K562 (cell line): ENCODE measurements around the gene ZNF865. TPM values are rescaled to one million over a fixed set of nuclear protein-coding genes. Genes with fewer than 3 reads are reported as not detected.

Source experiments
- BDP1 ChIP-seq: IDR thresholded peaks from 3 replicates; pipeline ENCODE4 v1.6.1; 2011; ENCODE audit not compliant: insufficient read length, insufficient read depth
- BHLHE40 ChIP-seq: IDR thresholded peaks from 2 replicates; pipeline ENCODE4 v1.6.1; 2011; ENCODE audit warnings: low read length, improper control_type of control experiment
- KAT8 ChIP-seq: fragments of 450-650 bp; IDR thresholded peaks from 2 replicates; pipeline ENCODE4 v1.6.1; 2016; ENCODE audit warnings: low read depth, mild to moderate bottlenecking
- KLF16 ChIP-seq: IDR thresholded peaks from 2 replicates; pipeline ENCODE4 v1.6.1; 2016; ENCODE audit warnings: antibody characterized with exemption
- MCM2 ChIP-seq: fragments of 450-650 bp; IDR thresholded peaks from 2 replicates; pipeline ENCODE4 v1.6.1; 2017; ENCODE audit warnings: low read depth, mild to moderate bottlenecking
- MTA1 ChIP-seq: fragments of 450-650 bp; IDR thresholded peaks from 2 replicates; pipeline ENCODE4 v1.6.1; 2017; ENCODE audit warnings: borderline replicate concordance
- PCBP1 ChIP-seq: fragments of 200-400 bp; formaldehyde crosslinking; IDR thresholded peaks from 2 replicates; pipeline ENCODE4 v1.6.1; 2018; ENCODE audit warnings: mild to moderate bottlenecking, low read depth, low read length; ENCODE audit not compliant: poor library complexity, severe bottlenecking
- PRPF4 ChIP-seq: fragments of 200-400 bp; formaldehyde crosslinking; IDR thresholded peaks from one replicate; pipeline ENCODE4 v1.6.1; 2017; ENCODE audit warnings: low read length, low read depth, mild to moderate bottlenecking; ENCODE audit not compliant: insufficient read depth, poor library complexity, severe bottlenecking
- SREBF1 ChIP-seq: fragments of 150-350 bp; IDR thresholded peaks from 2 replicates; pipeline ENCODE4 v1.6.1; 2014; ENCODE audit warnings: antibody characterized with exemption, low read depth, low read length, borderline replicate concordance
- STAT5B ChIP-seq: fragments of 250-450 bp; sonication (Bioruptor Pico); IDR thresholded peaks from 2 replicates; pipeline ENCODE4 v1.8.0; 2021; ENCODE audit warnings: mild to moderate bottlenecking, inconsistent platforms
- TAF1 ChIP-seq: IDR thresholded peaks from 2 replicates; pipeline ENCODE4 v1.6.1; 2011; ENCODE audit warnings: mild to moderate bottlenecking, low read length, moderate library complexity; ENCODE audit not compliant: insufficient read depth, control insufficient read depth, severe bottlenecking; ENCODE audit errors: extremely low read depth
- TCFL5 ChIP-seq: fragments of 250-450 bp; sonication (Bioruptor Pico); conservative IDR thresholded peaks from 2 replicates; pipeline ENCODE4 v1.6.1; 2021; ENCODE audit warnings: mild to moderate bottlenecking, moderate library complexity, matching md5 sums
- TEAD1 ChIP-seq, 2 experiments: fragments of 450-650 bp in 1 of 2; sonication (generic) in 1 of 2; formaldehyde crosslinking; IDR thresholded peaks; 2 replicates each; pipeline versions ENCODE4 v1.4.0 to v1.8.0; 2020 to 2022; ENCODE audit warnings: mild to moderate bottlenecking in 2 of 2, missing genetic modification reagents in 1 of 2
- ZNF197 ChIP-seq: fragments of 200-800 bp; sonication (Bioruptor generic); IDR thresholded peaks from 2 replicates; pipeline ENCODE4 v1.6.1; 2016; ENCODE audit warnings: low read depth, missing genetic modification characterization, missing compliant biosample characterization
- ZNF224 ChIP-seq: sonication (generic); formaldehyde crosslinking; IDR thresholded peaks from 2 replicates; pipeline ENCODE4 v1.8.0; 2022; ENCODE audit warnings: mild to moderate bottlenecking, missing genetic modification reagents
- ZNF717 ChIP-seq: fragments of 250-450 bp; sonication (Bioruptor Pico); IDR thresholded peaks from 2 replicates; pipeline ENCODE4 v1.5.0; 2021
- polyA plus RNA-seq, 8 experiments: library from polyadenylated mRNA; depleted of rRNA in 4 of 8; stranded (reverse) in 5 of 8; unstranded in 3 of 8; fragments of >200 nt; fragmentation: Nextera tagmentation in 2 of 8; fragmentation: Illumina TruSeq in 1 of 8; extraction: Ambion mirVana in 2 of 8; extraction: Trizol in 1 of 8; gene quantifications; 2 replicates each; pipeline versions ENCODE4 v1.2.1 to v1.2.3, GENCODE V29; 2011 to 2014; ENCODE audit warnings: inconsistent platforms in 1 of 8, missing spikeins in 1 of 8
- total RNA-seq, 7 experiments: library from RNA; depleted of rRNA in 6 of 7; stranded (reverse); fragments of >200 nt in 6 of 7; fragmentation: Illumina TruSeq in 2 of 7; extraction: Trizol in 2 of 7; gene quantifications; 2 replicates each; pipeline versions ENCODE4 v1.2.1 to v1.2.3, GENCODE V29; 2011 to 2021; ENCODE audit warnings: low replicate concordance in 1 of 7
- TF ChIP-seq, protein P1 (sequence below): fragments of 450-650 bp; formaldehyde crosslinking; IDR thresholded peaks from 2 replicates; pipeline ENCODE4 v1.4.0; 2020; ENCODE audit warnings: mild to moderate bottlenecking, moderate library complexity
- TF ChIP-seq, protein P2 (sequence below): fragments of 250-450 bp; sonication (Bioruptor Pico); IDR thresholded peaks from 2 replicates; pipeline ENCODE4 v1.5.0; 2021
- TF ChIP-seq, protein P3 (sequence below): fragments of 450-650 bp; formaldehyde crosslinking; IDR thresholded peaks from 2 replicates; pipeline ENCODE4 v1.4.0; 2020; ENCODE audit warnings: mild to moderate bottlenecking, mixed read lengths
- TF ChIP-seq, protein P4 (sequence below): sonication (generic); formaldehyde crosslinking; IDR thresholded peaks from 2 replicates; pipeline ENCODE4 v1.8.0; 2022; ENCODE audit warnings: missing genetic modification reagents, mild to moderate bottlenecking, borderline replicate concordance
- TF ChIP-seq, protein P5 (sequence below): fragments of 250-450 bp; sonication (Bioruptor Pico); IDR thresholded peaks from 2 replicates; pipeline ENCODE4 v1.5.0; 2020; ENCODE audit warnings: mild to moderate bottlenecking

The ZNF865 gene
- total and polyA plus RNA-seq, 9 of the 15 experiments (the other 6 are each of a cell fraction or from before 2014, with no cell fraction given) = 0.40 to 18.8 (median 1.6) TPM; not detected in 2

DNA sequence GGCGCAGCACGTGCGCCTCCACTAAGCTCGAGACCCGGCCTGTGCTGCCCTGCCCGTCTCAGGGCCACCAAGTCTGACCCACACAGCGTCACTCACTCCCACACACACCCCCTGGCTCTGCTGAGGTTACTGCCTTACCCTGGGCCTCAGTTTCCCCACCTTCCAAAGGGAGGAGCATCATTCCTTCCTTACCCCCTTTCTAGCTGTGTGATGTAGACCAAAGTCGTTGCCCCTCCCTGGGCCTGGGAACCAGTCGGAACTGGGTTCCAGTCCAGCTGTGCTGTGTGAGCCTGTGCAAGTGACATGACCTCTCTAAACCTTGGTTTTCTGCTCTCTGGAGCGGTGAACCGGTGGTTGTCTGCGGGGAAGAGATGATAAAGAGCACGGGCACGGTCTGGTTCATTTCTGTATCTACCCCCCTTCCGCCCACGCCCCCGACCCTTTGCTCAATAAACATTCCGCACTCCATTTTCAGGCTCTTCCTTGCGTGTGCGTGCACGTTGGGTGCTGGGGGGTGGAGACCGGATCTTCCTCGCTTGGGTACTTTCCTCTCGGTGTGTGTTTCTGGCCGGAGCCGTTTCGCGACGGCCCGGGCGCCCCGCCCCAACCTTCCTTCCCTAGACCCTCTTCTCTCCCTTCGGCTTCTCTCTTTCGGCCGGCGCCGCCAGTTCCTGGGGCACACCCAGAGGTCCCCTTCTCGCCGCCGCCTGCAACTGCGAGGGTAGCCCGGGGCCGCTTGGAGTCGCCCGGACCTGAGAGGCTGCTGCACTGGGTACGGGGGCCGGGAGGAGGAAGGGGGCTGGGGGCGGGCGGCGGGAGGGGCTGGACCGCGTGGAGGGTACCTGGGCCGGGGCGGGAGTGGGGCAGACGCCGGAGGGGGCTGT is 37.8 kb downstream of the ZNF865 start, which contains the start of gene ZNF581 (continued):
- TF ChIP-seq PCBP1 = peak; percentile 62
- no peak for TF ChIP-seq SREBF1
- TF ChIP-seq ZNF197 (CRISPR knock-in tag) = no peak
- TF ChIP-seq, protein P1, sequence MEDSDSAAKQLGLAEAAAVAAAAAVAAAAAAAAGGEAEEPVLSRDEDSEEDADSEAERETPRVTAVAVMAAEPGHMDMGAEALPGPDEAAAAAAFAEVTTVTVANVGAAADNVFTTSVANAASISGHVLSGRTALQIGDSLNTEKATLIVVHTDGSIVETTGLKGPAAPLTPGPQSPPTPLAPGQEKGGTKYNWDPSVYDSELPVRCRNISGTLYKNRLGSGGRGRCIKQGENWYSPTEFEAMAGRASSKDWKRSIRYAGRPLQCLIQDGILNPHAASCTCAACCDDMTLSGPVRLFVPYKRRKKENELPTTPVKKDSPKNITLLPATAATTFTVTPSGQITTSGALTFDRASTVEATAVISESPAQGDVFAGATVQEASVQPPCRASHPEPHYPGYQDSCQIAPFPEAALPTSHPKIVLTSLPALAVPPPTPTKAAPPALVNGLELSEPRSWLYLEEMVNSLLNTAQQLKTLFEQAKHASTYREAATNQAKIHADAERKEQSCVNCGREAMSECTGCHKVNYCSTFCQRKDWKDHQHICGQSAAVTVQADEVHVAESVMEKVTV (CRISPR knock-in tag) = 0 out of 2 replicates have a peak, but pooled peaks have one; percentile 18
- no peak for TF ChIP-seq PRPF4
- TF ChIP-seq TEAD1 (CRISPR knock-in tag; IDR thresholded peaks at IDR 0.05) = 0 out of 4 replicates have a peak, but pooled peaks of 1 of the 2 experiments have one; percentile 16
- TF ChIP-seq STAT5B (CRISPR knock-in tag) = no peak
- TF ChIP-seq TCFL5 (CRISPR knock-in tag) = no peak
- TF ChIP-seq BDP1 = no peak
- no peak for TF ChIP-seq ZNF224
- no peak for TF ChIP-seq KLF16
- TF ChIP-seq KAT8 = no peak
- peak; percentile 39; the same call in 1 of the 2 replicates for TF ChIP-seq BHLHE40
- TF ChIP-seq, protein P2, sequence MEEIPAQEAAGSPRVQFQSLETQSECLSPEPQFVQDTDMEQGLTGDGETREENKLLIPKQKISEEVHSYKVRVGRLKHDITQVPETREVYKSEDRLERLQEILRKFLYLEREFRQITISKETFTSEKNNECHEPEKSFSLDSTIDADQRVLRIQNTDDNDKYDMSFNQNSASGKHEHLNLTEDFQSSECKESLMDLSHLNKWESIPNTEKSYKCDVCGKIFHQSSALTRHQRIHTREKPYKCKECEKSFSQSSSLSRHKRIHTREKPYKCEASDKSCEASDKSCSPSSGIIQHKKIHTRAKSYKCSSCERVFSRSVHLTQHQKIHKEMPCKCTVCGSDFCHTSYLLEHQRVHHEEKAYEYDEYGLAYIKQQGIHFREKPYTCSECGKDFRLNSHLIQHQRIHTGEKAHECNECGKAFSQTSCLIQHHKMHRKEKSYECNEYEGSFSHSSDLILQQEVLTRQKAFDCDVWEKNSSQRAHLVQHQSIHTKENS (CRISPR knock-in tag) = no peak
- TF ChIP-seq MTA1 = no peak
- TF ChIP-seq, protein P3, sequence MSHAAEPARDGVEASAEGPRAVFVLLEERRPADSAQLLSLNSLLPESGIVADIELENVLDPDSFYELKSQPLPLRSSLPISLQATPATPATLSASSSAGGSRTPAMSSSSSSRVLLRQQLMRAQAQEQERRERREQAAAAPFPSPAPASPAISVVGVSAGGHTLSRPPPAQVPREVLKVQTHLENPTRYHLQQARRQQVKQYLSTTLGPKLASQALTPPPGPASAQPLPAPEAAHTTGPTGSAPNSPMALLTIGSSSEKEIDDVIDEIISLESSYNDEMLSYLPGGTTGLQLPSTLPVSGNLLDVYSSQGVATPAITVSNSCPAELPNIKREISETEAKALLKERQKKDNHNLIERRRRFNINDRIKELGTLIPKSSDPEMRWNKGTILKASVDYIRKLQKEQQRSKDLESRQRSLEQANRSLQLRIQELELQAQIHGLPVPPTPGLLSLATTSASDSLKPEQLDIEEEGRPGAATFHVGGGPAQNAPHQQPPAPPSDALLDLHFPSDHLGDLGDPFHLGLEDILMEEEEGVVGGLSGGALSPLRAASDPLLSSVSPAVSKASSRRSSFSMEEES (CRISPR knock-in tag) = no peak
- peak; percentile 80 for TF ChIP-seq TAF1
- TF ChIP-seq ZNF717 = no peak
- TF ChIP-seq MCM2 = no peak
- TF ChIP-seq, protein P4, sequence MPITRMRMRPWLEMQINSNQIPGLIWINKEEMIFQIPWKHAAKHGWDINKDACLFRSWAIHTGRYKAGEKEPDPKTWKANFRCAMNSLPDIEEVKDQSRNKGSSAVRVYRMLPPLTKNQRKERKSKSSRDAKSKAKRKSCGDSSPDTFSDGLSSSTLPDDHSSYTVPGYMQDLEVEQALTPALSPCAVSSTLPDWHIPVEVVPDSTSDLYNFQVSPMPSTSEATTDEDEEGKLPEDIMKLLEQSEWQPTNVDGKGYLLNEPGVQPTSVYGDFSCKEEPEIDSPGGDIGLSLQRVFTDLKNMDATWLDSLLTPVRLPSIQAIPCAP = no peak
- TF ChIP-seq, protein P5, sequence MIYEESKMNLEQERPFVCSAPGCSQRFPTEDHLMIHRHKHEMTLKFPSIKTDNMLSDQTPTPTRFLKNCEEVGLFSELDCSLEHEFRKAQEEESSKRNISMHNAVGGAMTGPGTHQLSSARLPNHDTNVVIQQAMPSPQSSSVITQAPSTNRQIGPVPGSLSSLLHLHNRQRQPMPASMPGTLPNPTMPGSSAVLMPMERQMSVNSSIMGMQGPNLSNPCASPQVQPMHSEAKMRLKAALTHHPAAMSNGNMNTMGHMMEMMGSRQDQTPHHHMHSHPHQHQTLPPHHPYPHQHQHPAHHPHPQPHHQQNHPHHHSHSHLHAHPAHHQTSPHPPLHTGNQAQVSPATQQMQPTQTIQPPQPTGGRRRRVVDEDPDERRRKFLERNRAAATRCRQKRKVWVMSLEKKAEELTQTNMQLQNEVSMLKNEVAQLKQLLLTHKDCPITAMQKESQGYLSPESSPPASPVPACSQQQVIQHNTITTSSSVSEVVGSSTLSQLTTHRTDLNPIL (CRISPR knock-in tag) = no peak; the same call in 1 of the 2 replicates
